A204.1 (cell line): ENCODE results near the gene IL1RL2.

Experiments used
- FAIRE-seq: peaks from 2 replicates; lab custom pipeline; 2012; peaks lifted over from hg19 to GRCh38; lab: Jason Lieb, UNC

Gene IL1RL2

GRCh38 chr2:102268510-102269199, 81.8 kb downstream of the IL1RL2 start:
- no peak for FAIRE-seq

GRCh38 chr2:102269200-102269524, 82.3 kb downstream of the IL1RL2 start:
- no peak for FAIRE-seq

- FAIRE-seq, result no peak
Measured at GRCh38 chr2:102271844-102272243, 85.0 kb downstream of the IL1RL2 start.

GRCh38 chr2:102273619-102274211, 86.9 kb downstream of the IL1RL2 start:
- FAIRE-seq, result no peak

GRCh38 chr2:102276549-102277201, 89.9 kb downstream of the IL1RL2 start:
- FAIRE-seq, result no peak

- FAIRE-seq, result no peak
Measured at GRCh38 chr2:102277202-102277700, 90.4 kb downstream of the IL1RL2 start.

- FAIRE-seq, result no peak
Measured at GRCh38 chr2:102278720-102279390, 92.0 kb downstream of the IL1RL2 start.

GRCh38 chr2:102279391-102279735, 92.5 kb downstream of the IL1RL2 start:
- FAIRE-seq, result no peak

GRCh38 chr2:102282678-102283091, 95.9 kb downstream of the IL1RL2 start:
- FAIRE-seq, result no peak

GRCh38 chr2:102283996-102284395, 97.2 kb downstream of the IL1RL2 start:
- no peak for FAIRE-seq

GRCh38 chr2:102284611-102285010, 97.8 kb downstream of the IL1RL2 start:
- no peak for FAIRE-seq

- no peak for FAIRE-seq
Measured at GRCh38 chr2:102285368-102285767, 98.5 kb downstream of the IL1RL2 start.

GRCh38 chr2:102286041-102286440, 99.2 kb downstream of the IL1RL2 start:
- FAIRE-seq, result no peak

GRCh38 chr2:102289129-102289528, 102.3 kb downstream of the IL1RL2 start:
- no peak for FAIRE-seq
